ENCODE data around the gene ULK3. TPM values are rescaled to one million over a fixed set of nuclear protein-coding genes. Genes with fewer than 3 reads are reported as not detected.
A peak's percentile ranks its signal among the peaks of the same experiment; 100 is the strongest.

ULK3 gene
- total and polyA plus RNA-seq, 2 of the 4 experiments (the other 2 are of a cell fraction): 11.8 to 22.7 TPM

DNA sequence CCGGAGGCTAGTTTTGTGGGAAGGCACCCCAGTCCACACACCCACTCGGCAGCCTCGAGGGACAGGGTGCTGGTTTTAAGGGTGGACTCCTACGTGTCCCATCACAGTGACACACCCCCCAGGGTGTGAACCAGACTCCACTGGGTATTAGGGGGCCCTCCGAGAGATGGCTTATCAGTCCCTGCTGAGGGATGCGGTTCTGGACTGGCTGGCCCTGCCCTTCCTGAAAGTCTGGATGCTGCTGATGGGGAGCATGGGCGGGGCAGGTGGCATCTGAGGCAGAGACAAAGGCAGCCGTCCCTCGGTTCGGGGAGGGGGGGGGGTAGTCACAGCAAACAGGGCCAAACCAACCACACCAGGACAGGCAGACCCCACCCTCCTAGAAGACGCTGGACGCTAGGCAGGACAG lies 939 bp upstream of the ULK3 start:
- no peak overlapping the region for H2BK120ac ChIP-seq (ENCODE audit: low read depth, low read length)
- H2BK15ac ChIP-seq (ENCODE audit: low read depth, low read length): no peak overlapping the region
- ChIA-PET CTCF (no interaction called here), POLR2A (ENCODE audit: unreplicated experiment) (no interaction called here)
- no peak overlapping the region for H3K27ac ChIP-seq (ENCODE audit: insufficient read depth, low read length)
- DNase-seq (no peak), ATAC-seq (ENCODE audit: low read depth) (no peak)
- H3K4ac ChIP-seq (ENCODE audit: low read depth, low read length): peak overlapping the region; percentile 92; the same call in 1 of the 2 replicates
- H2AFZ ChIP-seq (replicated peaks; ENCODE audit: low read length, poor library complexity): no peak overlapping the region
- H3K9me1 ChIP-seq (ENCODE audit: insufficient read depth, low read length): 0 out of 2 replicates have a peak, but pooled peaks cover 3% of the 10 kb centered on the region
- H3K79me1 ChIP-seq (ENCODE audit: low read depth in 1 of 2, low read length in 2 of 2): peaks cover 0 to 17% of the 10 kb centered on the region in 2 experiments; a peak in 1 of 4 replicates
- H3K14ac ChIP-seq (replicated peaks; ENCODE audit: low read depth, low read length): no peak overlapping the region
- dilution Hi-C loops (cut with HindIII; ENCODE audit: low sequenced_read_pairs, unreplicated experiment) (no loop called here), in situ Hi-C loops (cut with MboI; ENCODE audit: low sequenced_read_pairs) (no loop called here), intact Hi-C loops (cut with micrococcal nuclease) (loop anchor here (5.0 kb wide), 2 partner anchors 48 to 63 kb away; partner anchors contain the start of genes FAM219B and MPI)
- H2BK20ac ChIP-seq (ENCODE audit: low read depth, low read length): no peak overlapping the region
- H3K18ac ChIP-seq (ENCODE audit: low read depth, low read length): no peak overlapping the region
- H3K27me3 ChIP-seq (ENCODE audit: control insufficient read depth, insufficient read depth, low read length): no peaks in the 10 kb centered on the region
- no CpG with 5 or more reads among the region's 12 CpGs for WGBS, 2 experiments (ENCODE audit: extremely low coverage in 2 of 2, insufficient read length in 1 of 2)
- H2BK5ac ChIP-seq (ENCODE audit: low read depth, low read length, poor library complexity, severe bottlenecking): no peak overlapping the region
- no peak overlapping the region for H3K56ac ChIP-seq (ENCODE audit: extremely low read depth, insufficient read depth, low read length)
- 0 out of 2 replicates have a peak overlapping the region, but pooled peaks have one; percentile 70 for H3K23ac ChIP-seq (ENCODE audit: low read depth, low read length)
- no peak overlapping the region for H3K4me3 ChIP-seq (ENCODE audit: insufficient read depth, low read depth, low read length)
- H2AK9ac ChIP-seq (replicated peaks; ENCODE audit: low read depth, low read length, poor library complexity): peak overlapping the region; percentile 94
- no peak overlapping the region for H4K5ac ChIP-seq (ENCODE audit: low read depth, low read length)
- H3K4me1 ChIP-seq (ENCODE audit: control insufficient read depth, insufficient read depth, low read length): peaks cover 4% of the 10 kb centered on the region; the same call in 1 of the 2 replicates
- H3K36me3 ChIP-seq (ENCODE audit: control insufficient read depth, insufficient read depth, low read length): peaks cover 24% of the 10 kb centered on the region
- no peak overlapping the region for H4K91ac ChIP-seq (ENCODE audit: insufficient read depth, low read depth, low read length)
- peak overlapping the region; percentile 40 for H2AK5ac ChIP-seq (ENCODE audit: low read depth, low read length)
- peak overlapping the region; percentile 43; the same call in 1 of the 2 replicates for H3K9ac ChIP-seq (ENCODE audit: low read depth, low read length)
- H3K4me2 ChIP-seq (ENCODE audit: low read depth, low read length): no peak overlapping the region; the same call in 1 of the 2 replicates
- TSS peak; percentile 64 for BruUV-seq (replicated peaks)
- no peaks in the 10 kb centered on the region for H4K20me1 ChIP-seq (ENCODE audit: insufficient read depth, low read length)
- H4K8ac ChIP-seq (ENCODE audit: low read depth in 2 of 2, low read length in 2 of 2): peak overlapping the region; percentile 89 to 91; a peak in 2 of 4 replicates
- no peak for TF ChIP-seq MAFK (IDR thresholded peaks at IDR 0.05; ENCODE audit: low read depth, low read length)
- no peak for TF ChIP-seq CTCF (conservative IDR thresholded peaks at IDR 0.05; ENCODE audit: low read depth, low read length)
- TF ChIP-seq CEBPB (IDR thresholded peaks at IDR 0.05; ENCODE audit: low read depth, low read length): no peak
- TF ChIP-seq POLR2A (IDR thresholded peaks at IDR 0.05; ENCODE audit: low read depth, low read length): no peak
- TF ChIP-seq FOS (IDR thresholded peaks at IDR 0.05; ENCODE audit: low read depth, low read length): no peak
- TF ChIP-seq MAZ (IDR thresholded peaks at IDR 0.05; ENCODE audit: borderline replicate concordance, low read depth, low read length): no peak
- TF ChIP-seq CHD1 (IDR thresholded peaks at IDR 0.05; ENCODE audit: low read depth, low read length): no peak
- no peak for TF ChIP-seq RAD21 (IDR thresholded peaks at IDR 0.05; ENCODE audit: low read length)
- no peak for TF ChIP-seq RCOR1 (IDR thresholded peaks at IDR 0.05; ENCODE audit: insufficient replicate concordance, low read length)
- no peak for TF ChIP-seq BHLHE40 (IDR thresholded peaks at IDR 0.05; ENCODE audit: low read depth, low read length)
- TF ChIP-seq MXI1 (IDR thresholded peaks at IDR 0.05; ENCODE audit: borderline replicate concordance, low read depth, low read length): no peak
- TF ChIP-seq NFE2L2 (IDR thresholded peaks at IDR 0.05; ENCODE audit: low read depth, low read length): no peak
- no peaks in the 10 kb centered on the region for H3K9me3 ChIP-seq (ENCODE audit: control insufficient read depth, insufficient read depth, low read length)

All from IMR-90 (cell line).